Nephron progenitor cell (in vitro differentiated cells): ENCODE measurements around the gene CENPP.

ENCODE experiments used
- DNase-seq: peaks from one replicate; pipeline ENCODE4 v3.0.0; 2021
- H3K27ac Mint-ChIP-seq: 2 replicates; pipeline ENCODE4 v1.8.0; 2021; ENCODE audit warnings: mild to moderate bottlenecking, moderate library complexity, mixed read lengths
- H3K27me3 Mint-ChIP-seq: 2 replicates; pipeline ENCODE4 v1.8.0; 2021; ENCODE audit warnings: mild to moderate bottlenecking, low read depth, mixed read lengths; ENCODE audit not compliant: poor library complexity
- H3K36me3 Mint-ChIP-seq: 2 replicates; pipeline ENCODE4 v1.8.0; 2021; ENCODE audit warnings: low read depth, mixed read lengths
- H3K4me1 Mint-ChIP-seq: 2 replicates; pipeline ENCODE4 v1.8.0; 2021; ENCODE audit warnings: mixed read lengths
- H3K4me3 Mint-ChIP-seq: 2 replicates; pipeline ENCODE4 v1.8.0; 2021; ENCODE audit warnings: mild to moderate bottlenecking, moderate library complexity, mixed read lengths
- H3K9me3 Mint-ChIP-seq: 2 replicates; pipeline ENCODE4 v1.8.0; 2021; ENCODE audit warnings: mild to moderate bottlenecking, moderate library complexity, mixed read lengths
- TF ChIP-seq, protein P1 (sequence below): fragments of 200-600 bp; sonication (generic); IDR thresholded peaks from 2 replicates; pipeline ENCODE4 v1.5.0; 2021; ENCODE audit warnings: antibody characterized with exemption

Gene CENPP

GRCh38 chr9:92649007-92649406 lies 323.3 kb downstream of the CENPP start:
- H3K4me1 Mint-ChIP-seq: no peaks in the 10 kb centered on the region
- H3K27me3 Mint-ChIP-seq: no peaks in the 10 kb centered on the region
- TF ChIP-seq, protein P1, sequence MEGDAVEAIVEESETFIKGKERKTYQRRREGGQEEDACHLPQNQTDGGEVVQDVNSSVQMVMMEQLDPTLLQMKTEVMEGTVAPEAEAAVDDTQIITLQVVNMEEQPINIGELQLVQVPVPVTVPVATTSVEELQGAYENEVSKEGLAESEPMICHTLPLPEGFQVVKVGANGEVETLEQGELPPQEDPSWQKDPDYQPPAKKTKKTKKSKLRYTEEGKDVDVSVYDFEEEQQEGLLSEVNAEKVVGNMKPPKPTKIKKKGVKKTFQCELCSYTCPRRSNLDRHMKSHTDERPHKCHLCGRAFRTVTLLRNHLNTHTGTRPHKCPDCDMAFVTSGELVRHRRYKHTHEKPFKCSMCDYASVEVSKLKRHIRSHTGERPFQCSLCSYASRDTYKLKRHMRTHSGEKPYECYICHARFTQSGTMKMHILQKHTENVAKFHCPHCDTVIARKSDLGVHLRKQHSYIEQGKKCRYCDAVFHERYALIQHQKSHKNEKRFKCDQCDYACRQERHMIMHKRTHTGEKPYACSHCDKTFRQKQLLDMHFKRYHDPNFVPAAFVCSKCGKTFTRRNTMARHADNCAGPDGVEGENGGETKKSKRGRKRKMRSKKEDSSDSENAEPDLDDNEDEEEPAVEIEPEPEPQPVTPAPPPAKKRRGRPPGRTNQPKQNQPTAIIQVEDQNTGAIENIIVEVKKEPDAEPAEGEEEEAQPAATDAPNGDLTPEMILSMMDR: no peak
- DNase-seq: no peak
- peaks cover 78% of the 10 kb centered on the region for H3K36me3 Mint-ChIP-seq
- H3K4me3 Mint-ChIP-seq: no peak overlapping the region
- no peaks in the 10 kb centered on the region for H3K9me3 Mint-ChIP-seq
- H3K27ac Mint-ChIP-seq: no peak overlapping the region

- H3K27ac Mint-ChIP-seq: no peak overlapping the region
- H3K4me1 Mint-ChIP-seq: no peaks in the 10 kb centered on the region
- TF ChIP-seq, protein P1: no peak
- no peaks in the 10 kb centered on the region for H3K9me3 Mint-ChIP-seq
- peaks cover 68% of the 10 kb centered on the region for H3K36me3 Mint-ChIP-seq
- H3K27me3 Mint-ChIP-seq: no peaks in the 10 kb centered on the region
- no peak for DNase-seq
- no peak overlapping the region for H3K4me3 Mint-ChIP-seq
Observed at GRCh38 chr9:92650296-92650695, 324.5 kb downstream of the CENPP start.

DNA sequence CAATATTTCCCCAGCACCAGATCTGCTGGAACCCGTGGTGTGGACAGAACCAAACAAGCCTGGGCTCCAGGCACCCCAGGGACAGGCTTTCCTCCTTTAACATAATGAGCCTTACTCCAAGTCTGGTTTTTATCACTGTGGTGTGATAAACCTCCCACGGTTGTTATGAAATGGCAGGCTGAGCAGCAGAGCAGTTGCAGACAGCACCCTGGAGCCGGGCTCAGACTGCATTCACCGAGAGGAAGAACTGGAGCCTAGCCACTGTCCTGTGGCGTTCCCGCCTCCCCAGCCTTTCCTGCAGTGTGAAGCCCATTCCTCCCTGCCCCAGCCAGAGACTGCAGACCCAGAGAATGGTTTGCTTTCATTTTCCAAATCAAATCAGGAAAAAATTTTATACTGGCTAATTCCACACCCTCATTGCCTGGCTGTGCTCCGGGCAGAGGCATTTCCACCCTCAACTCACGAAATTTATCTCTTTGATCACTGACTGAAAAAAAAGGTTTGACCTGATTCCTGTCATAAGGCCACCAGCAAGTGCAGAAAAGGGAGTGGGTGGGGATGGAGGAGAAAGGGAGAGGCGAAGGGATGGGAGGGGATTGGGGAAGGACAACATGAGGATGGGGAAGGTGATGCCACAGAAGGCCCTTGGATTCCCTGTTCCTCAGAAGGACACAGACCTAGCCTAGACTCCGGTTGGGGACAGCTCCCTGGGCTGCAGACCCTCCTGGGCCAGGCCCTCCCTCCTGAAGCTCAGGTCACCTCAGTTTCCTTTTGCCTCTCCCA lies 325.3 kb downstream of the CENPP start:
- H3K36me3 Mint-ChIP-seq: peaks cover 64% of the 10 kb centered on the region
- DNase-seq: no peak
- H3K4me3 Mint-ChIP-seq: no peak overlapping the region
- H3K27me3 Mint-ChIP-seq: no peaks in the 10 kb centered on the region
- no peaks in the 10 kb centered on the region for H3K4me1 Mint-ChIP-seq
- H3K27ac Mint-ChIP-seq: no peak overlapping the region
- H3K9me3 Mint-ChIP-seq: no peaks in the 10 kb centered on the region
- TF ChIP-seq, protein P1: no peak

- Mint-ChIP-seq H3K27me3 (no peaks in the 10 kb centered on the region), H3K9me3 (no peaks in the 10 kb centered on the region), H3K4me3 (no peak overlapping the region), H3K4me1 (no peaks in the 10 kb centered on the region), H3K36me3 (peaks cover 55% of the 10 kb centered on the region), H3K27ac (no peak overlapping the region)
- no peak for DNase-seq
- TF ChIP-seq, protein P1: no peak
Observed at GRCh38 chr9:92652461-92652860, 326.7 kb downstream of the CENPP start.

- H3K4me1 Mint-ChIP-seq: peaks cover 3% of the 10 kb centered on the region
Observed at GRCh38 chr9:92654481-92655301, 328.9 kb downstream of the CENPP start.

More at GRCh38 chr9:92654481-92655301, 328.9 kb downstream of the CENPP start:
- Mint-ChIP-seq H3K4me3 (no peak overlapping the region), H3K27ac (peak overlapping the region; percentile 71), H3K27me3 (no peaks in the 10 kb centered on the region), H3K36me3 (peaks cover 39% of the 10 kb centered on the region), H3K9me3 (no peaks in the 10 kb centered on the region)
- TF ChIP-seq, protein P1: no peak
- no peak for DNase-seq
